GM19099 (cell line): ENCODE results near the gene MSANTD1.

Source experiments
- POLR2A ChIP-seq: IDR thresholded peaks from 3 replicates; pipeline ENCODE4 v1.6.1; 2011; ENCODE audit warnings: low read depth; ENCODE audit not compliant: insufficient read length; ENCODE audit errors: extremely low read depth

The MSANTD1 gene

DNA sequence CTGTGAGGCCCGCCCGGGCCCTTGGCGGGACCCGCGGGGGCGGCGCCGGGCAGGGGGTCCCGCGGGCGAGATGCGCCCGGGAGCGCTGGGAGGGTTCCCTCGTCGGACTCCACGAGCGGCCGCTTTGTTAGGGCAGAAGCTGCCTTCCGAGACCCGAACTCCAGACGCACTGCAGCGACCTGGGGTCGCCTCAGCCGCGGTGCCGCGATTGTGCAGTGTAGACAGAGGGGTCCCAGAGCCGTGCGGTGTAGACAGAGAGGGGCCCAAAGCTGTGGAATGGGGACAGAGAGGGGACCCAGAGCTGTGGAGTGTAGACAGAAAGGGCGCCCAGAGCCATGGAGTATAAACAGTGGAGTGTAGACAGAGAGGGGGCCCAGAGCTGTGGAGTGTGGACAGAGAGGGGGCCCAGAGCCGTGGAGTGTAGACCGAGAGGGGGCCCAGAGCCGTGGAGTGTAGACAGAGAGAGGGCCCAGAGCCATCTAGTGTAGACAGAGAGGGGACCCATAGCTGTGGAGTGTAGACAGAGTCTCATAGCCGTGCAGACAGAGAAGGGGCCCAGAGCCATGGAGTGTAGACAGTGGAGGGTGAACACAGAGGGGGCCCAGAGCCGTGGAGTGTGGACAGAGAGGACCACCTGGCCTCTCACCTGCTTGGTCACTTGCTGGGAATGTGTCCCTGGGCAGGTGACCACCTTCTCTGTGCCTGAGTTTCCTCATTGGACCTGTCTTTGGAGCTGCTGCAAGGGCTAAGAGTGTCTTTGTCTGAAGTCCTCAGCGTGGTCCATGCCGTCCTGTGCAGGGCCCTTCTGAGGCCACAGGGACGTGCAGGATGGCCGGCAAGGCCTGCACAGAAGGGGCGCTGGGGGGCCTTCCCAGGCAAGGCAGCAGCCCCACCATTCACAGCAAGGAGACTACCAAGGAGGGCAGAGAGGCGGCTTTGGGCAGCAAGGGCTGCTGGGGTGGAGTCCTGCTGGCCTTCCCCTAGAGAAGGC lies 44.7 kb downstream of the MSANTD1 start:
- TF ChIP-seq POLR2A: no peak

DNA sequence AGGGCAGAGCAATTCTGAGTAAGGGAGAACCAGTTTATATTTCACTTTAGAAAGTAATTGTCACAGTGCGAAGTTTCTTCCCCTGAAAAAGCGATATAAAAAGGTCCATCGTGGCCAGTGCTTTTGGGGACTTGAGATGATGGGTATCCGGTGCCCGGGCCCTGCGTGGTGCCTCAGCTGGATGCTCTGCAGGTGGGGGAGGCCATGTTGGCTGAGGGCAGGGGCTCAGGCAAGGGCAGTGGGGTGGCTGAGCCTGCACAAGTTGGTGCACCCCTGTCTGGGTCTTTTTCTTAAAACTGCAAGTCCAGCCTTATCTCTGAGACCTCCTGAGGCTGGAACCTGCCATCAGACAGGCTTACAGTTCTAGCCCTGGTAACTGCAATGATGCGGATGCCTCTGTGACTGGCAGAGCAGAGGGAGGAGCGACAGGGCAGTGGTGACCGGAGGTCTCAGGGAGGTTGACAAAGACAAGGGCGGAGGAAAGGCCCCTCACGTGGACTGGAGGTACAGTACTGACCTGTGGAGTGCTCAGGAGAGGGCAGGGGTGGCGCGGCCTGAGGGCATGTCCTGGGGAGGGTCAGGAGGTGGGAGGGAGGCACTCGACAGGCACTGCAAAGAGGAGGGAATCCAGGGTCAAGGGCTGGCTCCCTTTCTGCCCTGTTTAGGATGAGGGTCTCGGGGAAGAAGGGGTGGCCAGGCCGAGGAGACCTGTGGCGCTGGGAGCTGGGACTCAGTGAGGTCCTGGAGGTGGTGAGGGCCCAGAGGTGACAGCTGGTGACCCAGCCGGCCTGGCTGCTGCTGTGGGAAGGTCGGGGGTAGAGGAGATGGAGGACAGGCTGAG lies 45.7 kb downstream of the MSANTD1 start:
- no peak for TF ChIP-seq POLR2A

DNA sequence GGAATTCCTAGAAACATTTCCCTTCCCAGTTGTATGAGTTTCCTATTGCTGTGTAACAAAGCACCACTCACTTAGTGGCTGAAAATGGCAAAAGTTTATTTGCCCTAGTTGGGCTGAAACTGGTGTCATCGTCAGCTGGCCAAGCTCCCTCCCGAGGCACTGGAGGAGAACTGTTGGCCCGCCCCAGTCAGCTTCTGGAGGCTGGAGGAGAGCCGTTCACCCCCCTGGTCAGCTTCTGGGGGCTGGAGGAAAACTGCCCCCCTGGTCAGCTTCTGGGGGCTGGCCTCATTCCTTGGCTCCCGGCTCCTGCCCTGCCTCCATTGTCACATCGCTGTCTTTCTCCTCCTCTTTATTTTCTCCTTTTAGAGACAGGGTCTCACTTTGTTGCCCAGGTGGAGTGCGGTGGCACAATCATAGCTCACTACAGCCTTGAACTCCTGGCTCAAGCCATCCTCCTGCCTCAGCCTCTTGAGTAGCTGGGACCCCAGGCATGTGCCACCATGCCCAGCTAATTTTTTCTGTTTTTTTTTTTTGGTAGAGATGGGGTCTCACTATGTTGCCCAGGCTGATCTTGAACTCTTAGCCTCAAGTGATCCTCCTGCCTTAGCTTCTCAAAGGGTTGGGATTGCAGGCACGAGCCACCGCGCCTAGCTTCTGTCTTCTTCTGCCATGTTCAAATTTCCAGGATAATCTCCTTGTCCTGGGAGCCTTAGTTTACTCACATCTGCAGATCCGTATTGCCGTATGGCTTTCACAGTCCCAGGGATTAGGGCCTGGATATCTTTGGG lies 47.1 kb downstream of the MSANTD1 start:
- no peak for TF ChIP-seq POLR2A

DNA sequence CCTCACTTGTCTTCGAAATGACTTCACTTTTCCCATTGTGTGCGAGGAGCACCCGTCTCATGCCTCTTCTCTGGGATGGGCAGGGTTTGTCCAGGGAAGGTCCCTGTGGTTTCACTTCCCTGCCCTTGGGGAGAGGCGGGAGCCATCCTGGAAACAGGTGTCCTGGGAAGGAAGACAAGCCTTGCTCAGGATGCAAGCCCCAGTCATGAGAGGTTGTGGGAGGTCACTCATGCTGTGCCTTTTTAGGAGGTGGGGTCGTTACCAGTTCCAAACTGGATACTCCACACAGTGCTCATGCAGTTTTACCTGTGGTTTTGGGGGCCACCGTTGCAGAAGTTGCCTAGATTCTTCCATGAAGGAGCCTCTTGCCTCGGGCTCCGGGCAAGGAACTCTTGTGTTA lies 47.7 kb downstream of the MSANTD1 start:
- TF ChIP-seq POLR2A: no peak

DNA sequence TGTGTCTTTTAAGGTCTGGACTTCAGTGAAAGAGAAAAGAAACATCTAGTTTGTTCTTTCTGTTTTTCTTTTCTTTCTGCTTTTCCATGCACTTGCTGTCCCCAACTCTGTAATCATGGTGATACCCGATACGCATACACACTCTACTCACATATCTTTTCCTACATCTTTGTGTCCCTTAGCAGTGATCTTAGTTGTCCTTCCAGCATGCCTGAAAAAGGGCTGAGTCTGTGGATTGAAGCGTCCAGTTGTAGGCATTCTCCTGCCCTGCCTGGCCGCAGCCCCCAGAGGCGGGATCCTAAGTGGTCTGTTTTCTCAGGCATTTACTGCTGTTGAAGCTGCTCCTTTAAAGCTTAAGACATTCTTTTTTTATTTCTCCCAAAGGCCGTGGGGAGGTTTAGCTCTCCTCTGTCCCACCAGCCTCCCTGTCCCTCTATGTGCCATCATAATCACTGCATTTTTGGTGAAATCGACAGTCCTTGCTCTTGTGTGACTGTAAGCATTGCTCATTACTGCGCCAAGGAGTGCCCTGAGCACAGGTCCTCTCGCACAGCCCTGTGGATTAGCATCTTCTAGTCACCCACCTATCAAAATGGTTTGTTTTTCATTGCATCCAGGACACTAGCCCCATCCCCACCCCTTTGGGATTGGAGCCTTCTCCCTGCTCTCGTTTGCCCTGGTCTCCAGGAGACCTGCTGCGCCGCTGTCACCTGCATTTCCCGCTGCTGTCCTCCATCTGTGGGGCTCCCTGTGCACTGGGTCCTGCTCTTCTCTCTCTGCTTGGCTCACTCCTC lies 48.3 kb downstream of the MSANTD1 start:
- TF ChIP-seq POLR2A: no peak

DNA sequence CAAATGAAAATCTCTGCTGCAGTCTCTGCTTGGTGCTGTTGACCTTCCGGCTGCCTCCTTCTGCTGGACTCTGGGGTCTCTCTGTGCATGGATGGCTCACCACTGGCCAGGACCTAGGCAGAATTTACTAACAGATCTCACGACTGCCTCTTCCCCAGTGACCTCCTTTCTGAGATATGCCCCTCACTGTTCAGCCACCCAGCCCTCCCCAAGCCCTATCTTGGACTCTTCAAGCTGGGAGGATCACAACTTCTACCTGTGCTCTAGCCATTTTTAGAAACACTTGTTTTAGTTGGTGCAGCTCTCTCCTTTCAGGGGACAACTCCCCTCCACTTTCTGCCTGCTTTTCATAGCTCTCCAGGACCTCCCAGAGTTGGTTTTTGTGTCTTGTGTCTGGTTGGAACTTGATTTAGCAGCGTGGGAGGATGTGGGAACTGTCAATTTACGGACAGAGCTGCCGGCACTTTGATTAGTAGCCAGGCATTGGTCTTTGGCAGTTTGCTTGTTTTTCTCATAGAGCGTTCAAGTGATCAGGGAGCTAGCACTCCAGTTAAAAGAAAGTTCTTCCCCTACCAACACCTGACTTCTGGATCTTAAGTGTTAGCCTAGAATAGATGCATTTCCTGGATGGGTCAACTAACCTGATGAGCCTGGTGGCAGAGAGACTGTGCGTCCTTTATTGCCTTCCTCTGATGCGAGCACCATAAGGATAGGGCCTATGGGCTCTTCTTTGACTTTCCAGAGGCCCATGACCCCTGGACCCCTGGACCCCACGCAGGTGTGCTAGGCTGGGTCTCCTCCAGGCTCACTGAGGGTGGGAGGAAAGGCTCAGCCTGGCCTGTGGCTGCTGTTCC lies 50.4 kb downstream of the MSANTD1 start:
- TF ChIP-seq POLR2A: no peak

DNA sequence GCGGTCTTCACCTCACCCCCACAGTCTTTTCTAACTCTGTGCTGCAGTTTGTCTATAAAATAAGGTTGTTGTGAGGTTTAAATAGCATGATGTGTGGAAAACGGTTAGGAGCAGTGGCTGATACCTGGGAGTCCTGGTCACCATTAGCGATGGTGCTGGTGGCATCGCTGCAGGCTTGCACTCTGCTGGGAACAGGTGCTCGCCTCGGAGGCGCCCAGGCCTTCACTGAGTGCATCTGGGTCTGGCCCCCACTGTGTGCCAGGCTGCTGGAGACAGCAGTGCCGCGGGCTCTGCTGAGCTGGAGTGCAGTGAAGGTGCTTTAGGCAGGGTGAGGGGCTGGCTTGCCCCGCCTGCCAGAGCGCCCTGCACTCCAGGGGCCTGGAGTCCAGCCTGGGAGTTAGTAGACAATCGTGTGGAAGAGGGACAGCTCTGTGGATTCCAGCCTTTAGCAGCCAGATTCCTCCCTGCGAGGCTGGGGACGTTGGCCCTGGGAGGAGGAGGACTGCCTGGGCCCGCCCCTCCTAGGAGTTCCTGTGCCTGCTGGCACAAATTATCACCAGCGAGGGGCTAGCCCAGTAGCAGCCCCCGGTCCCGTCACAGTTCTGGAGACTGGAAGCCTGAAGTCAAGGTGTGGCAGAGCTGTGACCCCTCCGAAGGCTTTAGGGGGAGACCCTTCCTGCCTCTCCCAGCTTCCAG lies 51.2 kb downstream of the MSANTD1 start:
- TF ChIP-seq POLR2A: no peak

DNA sequence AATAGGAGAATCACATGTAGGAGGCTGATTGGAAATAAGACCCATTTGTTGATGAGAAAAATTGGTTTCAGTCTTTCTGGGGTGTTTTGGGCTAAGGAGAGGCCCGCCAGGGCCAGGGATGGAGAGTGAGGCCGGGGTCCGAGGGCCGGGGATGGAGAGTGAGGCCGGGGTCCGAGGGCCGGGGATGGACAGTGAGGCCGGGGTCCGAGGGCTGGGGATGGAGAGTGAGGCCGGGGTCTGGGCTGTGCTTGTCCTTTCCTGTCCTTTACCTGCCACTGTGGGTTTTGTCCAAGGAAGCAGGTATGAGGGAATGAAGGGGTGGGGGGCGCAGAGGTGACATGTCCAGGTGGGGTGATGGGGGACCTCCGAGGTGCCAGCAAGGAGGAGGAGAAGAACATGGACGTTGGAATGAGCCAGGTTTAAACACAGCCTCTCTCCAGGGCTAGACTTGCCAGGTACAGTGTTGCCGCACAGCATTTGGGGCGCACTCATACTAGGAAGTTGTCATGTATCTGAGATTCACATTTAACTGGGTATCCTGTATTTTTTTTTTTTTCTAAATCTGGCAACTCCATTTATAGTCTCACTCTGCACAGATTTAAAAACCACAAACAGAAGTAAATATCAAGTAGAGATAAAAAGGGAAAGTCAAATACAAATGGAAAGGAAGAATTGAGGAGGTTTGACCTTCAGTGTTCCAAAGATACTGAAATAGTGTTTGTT lies 52.7 kb downstream of the MSANTD1 start:
- no peak for TF ChIP-seq POLR2A

DNA sequence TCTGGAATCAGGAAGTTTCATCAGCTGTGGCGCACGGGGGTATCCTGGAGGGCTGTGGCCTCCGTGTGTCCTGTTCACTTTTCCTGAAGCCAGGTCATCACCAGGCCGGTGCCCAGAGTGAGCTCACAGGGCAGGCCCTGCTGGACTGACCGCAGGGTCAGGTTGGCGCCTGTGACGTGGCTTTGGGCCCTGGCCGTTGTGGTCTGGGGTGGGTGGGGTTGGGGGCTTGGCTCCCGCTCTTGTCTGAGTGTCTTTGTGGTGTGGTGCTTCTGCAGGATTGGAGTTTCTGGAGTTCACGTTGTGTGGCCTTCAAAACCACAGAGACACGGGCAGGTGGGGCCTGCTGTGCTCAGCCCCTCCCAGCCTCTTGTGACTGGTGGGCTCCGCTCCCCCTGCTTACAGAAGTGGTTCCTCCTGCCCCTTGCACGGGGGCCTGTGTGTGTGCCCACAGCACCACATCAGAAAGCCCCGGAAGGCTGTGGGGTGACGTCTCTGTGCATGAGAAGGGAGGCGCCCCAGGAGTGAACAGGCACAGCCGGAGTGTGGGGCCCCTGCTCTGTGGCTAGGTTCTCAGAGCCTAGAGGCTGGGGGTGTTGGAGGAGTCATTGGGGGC lies 53.3 kb downstream of the MSANTD1 start:
- no peak for TF ChIP-seq POLR2A

DNA sequence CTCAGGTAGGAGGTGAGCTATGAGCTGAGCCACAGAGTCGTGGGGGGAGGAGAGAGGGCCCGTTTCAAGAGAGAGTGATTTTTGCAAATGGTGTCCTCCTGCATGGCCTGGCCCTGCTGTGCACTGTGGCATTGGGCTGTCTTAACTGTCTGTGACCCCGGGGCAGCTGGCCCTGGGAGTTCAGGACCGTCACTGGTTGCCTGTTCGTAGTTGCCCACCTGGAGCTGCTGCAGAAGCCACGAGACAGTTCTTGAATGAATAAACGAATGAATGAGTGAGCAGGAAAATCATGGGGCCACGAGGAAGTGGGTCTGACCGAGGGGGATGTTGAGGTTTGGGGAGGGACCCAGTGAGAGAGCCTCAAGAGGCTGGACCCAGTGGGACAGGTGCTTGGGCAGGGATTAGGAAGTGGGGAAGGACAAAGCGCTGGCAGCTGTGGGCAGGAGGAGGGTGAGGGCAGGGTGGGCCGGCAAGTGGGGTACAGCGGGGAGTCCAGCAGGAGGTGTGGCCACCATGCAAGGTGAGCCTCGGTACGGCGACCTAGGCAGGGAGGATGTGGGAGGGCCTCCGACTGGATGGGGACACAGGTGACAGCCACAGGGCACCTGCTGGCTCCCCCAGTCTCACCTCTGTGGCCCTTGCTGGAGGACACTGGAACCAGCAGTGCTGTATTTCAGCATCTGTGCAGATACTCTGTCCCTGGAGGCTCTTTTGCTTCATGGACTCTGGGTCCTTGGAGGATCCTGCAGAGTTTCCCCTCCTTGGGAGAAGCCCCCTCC lies 54.0 kb downstream of the MSANTD1 start:
- TF ChIP-seq POLR2A: no peak

DNA sequence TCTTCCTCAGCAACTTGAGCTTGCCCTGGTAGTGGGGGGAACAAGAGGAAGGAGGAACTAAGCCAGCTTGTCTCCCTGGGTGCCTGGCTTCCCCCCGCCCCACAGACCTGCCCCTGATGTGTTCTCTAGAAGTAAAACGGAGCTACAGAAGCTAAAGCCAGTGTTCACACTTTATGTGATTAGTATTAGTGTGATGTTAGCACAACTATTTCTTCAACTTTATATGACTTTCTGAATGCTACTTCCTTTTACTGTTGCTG lies 54.5 kb downstream of the MSANTD1 start:
- no peak for TF ChIP-seq POLR2A
